Inferior parietal cortex (tissue), 1 donor: ENCODE data around the gene GLIPR1L1.
A peak's percentile ranks its signal among the peaks of the same experiment; 100 is the strongest.
"Not testable (repeated sequence)": the region's sequence is repeated elsewhere in the genome, so short reads cannot be mapped to it uniquely, and the experiment has no call there.

ENCODE experiments used
- DNase-seq: peaks from one replicate; pipeline ENCODE4 v3.0.0-alpha.2; 2016; ENCODE audit errors: extremely low spot score

GLIPR1L1 gene, protein sequence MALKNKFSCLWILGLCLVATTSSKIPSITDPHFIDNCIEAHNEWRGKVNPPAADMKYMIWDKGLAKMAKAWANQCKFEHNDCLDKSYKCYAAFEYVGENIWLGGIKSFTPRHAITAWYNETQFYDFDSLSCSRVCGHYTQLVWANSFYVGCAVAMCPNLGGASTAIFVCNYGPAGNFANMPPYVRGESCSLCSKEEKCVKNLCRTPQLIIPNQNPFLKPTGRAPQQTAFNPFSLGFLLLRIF

DNA sequence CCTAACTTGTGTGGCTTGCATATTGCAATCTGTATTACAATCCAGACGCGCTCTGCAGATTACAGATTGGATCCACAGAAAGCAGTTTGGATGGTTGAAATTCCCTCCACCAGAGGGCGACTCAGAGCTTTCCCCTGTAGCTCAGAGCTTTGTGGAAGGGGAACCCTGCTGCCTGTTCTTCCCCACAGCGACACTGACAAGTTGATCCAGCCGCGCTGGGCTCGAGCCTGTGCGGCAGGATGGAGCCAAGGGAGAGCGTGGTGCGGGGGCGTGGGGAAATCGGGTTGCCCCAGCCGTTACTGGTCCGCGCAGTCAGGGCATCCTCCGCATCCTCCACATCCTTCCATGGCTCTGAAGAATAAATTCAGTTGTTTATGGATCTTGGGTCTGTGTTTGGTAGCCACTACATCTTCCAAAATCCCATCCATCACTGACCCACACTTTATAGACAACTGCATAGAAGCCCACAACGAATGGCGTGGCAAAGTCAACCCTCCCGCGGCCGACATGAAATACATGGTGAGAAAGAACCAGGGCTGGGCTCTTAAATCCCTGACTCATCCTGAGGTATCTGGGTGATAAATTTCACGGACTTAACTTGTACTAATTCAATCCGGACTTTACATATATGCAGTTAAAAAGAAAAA lies at the start of gene GLIPR1L1:
Gene GLIPR1L1 (plus strand): TSS at position 287 of the 647 bp plus-strand sequence. CDS start 59 bp downstream, at position 346.
- peak; percentile 95 for DNase-seq

DNA sequence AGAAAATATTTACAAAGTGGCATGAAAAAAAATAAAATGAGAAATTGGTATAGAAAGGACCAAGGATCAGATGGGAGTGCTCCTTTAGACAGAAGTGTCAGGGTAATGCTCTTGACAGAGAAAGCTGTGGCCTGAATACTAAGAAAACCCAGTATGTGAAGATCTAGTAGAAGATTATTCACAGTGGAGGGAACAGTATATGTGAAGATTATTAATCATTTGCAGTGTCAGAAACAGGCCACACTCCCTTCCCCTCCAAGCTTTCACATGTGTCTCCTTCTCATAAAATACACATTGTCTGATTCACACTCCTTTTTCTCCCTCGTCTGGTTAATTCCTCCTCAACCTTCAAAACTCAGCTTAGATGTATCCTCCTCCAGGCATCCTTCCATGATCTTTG lies 45.6 kb upstream of the GLIPR1L1 start:
- no peak for DNase-seq

DNA sequence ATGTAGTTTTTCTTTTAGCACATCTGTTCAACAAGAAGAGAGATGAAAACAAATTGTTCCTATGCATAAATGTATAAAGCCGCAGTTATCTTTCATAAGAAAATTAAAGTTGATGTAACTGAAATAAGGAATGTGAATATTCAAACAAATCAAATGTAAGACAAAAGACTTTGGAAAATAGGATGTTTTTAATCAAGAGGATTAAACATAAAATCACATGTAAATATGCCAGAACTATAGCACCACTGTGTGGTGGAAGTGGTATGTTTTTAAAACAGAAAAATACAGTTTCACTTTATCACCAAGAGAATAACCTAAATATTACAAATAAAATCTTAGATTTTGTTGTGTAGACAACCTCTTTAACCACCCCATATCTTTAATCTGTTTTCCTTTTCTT lies 44.7 kb upstream of the GLIPR1L1 start:
- DNase-seq: peak; percentile 58

DNA sequence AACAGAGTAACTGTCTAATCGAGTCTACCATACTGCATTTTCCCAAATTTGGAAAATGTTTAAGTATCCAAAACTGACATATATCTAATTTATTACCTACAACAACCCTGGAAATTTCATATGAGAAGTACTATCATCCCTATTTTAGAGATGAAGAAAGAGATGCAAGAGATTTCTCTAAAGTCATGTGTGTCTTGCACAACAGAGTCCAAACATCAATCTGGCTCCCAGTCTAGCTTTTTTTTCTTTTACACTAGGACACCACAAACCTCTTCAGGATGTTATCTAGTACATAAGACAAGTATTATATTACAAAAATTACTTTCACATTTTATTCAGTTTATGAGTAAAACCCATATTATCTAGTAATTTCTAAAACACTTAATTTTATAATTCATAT lies 43.5 kb upstream of the GLIPR1L1 start:
- DNase-seq: no peak

DNA sequence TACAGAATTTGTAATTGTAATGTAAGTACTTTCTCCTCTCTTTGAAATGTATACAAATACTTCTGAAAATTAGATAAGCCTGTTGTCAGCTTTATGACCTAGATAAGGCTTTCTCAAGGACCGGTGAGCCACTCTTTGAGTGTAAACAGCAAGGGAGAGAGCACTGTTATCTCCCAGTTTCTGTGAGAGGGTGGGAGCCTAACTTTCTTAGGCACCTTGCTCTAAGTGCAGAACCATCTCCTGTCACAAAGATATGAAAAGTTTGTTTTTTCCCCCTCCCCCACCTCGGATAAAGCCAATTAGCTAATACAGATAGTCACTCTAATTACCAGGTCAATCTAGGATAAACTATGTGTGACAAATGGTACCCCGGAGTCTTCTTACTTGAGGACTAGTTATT lies 40.1 kb upstream of the GLIPR1L1 start:
- no peak for DNase-seq

DNA sequence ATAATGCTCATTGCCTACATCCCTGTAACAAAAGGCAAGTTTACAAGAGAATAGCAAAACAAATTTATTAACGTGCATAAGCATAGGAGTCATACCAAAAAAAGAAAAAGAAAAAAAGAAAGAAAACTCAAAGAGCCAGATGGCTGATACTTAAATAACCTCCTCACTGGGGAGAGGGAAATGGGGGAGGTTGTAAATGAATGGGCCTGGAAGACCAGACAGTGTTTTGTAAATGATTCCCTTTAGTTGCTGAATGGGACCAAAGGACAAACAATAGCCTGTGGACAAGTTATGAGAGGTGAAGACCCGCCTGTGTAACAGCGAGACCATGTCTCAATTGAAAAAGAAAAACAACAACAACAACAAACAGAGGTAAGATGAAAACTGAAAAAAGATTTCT lies 39.7 kb upstream of the GLIPR1L1 start:
- no peak for DNase-seq

DNA sequence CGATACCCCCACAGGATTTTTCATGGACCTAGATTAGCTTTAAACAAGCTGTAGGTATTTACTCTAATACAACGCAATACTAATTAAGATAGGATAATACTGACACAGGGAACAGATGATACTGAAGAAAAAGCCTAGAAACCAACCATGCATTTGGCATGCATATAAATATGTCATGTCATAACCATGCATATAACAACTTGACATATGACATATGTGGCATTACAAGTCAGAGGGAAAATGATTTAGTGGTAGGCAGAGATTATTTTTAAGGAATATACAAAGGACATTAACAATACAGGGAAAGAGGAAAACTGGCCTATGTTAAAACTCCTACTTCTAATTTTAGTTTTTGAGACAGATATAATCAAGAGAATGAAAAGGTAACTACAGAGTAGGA lies 32.2 kb upstream of the GLIPR1L1 start:
- no peak for DNase-seq

DNA sequence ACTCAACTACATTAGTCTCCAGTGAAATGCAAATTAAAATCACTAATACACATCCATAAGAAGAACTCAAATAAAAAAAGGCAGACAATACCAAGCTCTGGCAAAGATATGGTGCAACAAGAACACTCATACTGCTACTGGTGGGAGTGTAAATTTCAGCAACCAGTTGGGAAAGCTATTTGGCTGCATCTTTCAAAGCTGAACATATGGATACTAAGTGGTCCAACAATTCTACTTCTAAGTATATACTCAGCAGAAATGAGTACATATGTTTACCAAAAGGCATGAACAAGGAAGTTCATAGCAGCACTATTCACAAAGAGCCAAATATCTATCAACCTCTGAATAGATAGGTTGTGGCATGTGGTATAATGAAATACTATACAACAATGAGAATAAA lies 31.7 kb upstream of the GLIPR1L1 start:
- no peak for DNase-seq

DNA sequence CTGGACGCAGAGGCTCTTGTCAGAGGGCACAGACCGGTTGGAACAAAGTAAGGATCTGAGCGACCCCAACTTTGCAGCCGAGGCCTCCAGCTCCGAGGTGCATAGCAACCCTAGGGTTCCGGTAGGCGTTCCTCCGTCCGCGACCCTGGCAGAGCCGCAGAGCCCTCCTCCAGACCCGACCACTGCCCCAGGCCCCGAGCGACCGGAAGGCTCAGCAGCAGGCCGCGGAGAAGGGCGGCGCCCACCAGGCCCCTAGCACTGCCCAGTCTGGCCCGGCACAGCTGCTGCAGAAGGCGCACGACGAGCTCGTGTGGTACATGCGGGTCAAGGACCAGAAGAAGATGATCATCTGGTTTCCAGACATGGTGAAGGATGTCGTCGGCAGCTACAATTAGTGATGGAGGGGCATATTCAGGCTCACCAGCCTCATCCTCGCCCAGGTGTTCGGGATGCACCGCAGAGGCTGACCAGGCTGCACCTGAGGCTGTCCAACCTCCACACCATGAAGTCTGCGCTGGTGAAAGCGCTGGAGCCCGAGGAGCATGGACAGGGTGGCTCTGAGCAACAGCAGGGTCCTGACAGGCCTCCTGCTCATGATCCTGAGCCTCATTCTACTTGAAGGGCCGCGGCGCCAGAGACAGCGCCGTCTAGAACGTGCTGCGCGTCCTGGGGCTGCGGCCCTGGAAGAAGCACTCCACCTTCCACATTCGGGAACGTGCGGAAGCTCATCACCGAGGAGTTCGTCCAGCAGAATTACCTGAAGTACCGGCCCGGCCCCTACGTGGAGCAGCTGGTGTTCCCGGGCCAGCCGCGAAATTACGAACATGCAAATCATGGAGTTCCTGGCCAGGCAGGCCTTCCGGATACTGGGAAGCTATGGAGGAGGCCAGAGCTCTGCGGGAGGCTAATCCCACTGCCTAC lies 28.8 kb upstream of the GLIPR1L1 start:
- DNase-seq: no peak

DNA sequence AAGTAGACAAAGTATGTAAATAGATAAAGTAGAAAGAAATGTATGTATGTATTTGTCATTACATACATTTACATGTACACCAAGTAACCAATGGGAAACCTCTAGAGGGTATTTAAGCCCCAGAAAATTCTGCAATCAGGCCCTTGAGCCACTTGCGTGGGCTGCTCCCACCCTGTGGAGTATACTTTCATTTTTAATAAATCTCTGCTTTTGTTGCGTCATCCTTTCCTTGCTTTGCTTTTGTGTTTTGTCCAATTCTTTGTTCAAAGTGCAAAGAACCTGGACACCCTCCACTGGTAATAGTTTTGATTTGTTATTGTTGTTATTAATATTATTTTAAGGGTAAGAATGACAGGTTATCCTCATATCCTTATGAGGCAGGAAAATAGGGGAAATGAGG lies 26.2 kb upstream of the GLIPR1L1 start:
- no peak for DNase-seq

DNA sequence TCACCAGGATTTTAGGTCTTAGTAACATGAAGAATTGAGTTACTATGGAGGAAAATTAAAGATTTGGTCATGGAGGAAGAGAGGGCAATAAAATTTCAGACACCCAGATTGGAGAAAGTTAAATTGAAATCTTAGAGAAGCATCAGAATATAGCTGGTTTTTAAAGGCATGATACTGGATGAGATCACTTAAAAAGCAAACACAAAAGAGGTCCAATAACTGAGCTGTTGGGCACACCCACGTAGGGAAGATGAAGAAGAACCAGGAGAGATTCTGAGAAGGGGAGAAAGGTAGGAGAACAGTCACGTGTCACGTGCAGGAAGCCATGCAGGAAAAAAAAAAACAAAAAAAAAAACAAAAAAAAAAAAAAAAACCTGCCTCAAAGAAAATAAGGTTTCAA lies 23.1 kb upstream of the GLIPR1L1 start:
- DNase-seq: no peak

DNA sequence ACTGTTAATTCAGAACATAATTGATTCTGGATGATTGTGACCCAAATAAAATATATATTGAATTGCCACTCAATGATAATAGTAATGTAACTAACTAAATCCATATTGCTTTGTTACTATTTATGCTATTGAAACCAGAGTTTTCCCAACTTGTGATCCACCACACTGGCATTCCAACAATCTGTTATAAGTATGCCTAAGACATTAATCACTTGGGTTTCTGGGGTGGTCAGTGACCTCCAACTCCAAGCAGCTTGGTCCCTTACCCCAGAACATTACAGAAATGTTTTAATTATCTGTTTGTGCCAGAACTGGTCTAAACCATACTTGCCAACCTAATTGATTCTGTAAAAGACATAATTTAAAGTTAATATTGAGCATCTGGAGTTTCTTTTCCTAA lies 19.0 kb upstream of the GLIPR1L1 start:
- no peak for DNase-seq

DNA sequence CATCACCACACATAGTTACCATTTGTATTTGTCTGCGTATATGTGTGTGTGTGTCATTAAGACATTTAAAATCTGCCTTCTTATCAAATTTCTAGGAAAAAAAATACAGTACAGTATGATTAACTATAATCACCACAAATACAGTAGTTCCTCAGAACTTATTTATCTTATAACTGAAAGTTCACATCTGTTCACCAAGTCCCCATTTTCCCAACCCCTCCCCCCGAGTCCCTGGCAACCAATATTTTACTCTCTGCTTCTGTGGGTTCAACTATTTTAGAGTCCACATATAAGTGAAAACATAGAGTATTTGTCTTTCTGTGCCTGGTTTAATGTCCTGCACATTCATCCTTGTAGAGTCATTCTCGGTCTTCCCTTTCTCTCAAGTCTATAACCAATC lies 16.7 kb upstream of the GLIPR1L1 start:
- DNase-seq: no peak

DNA sequence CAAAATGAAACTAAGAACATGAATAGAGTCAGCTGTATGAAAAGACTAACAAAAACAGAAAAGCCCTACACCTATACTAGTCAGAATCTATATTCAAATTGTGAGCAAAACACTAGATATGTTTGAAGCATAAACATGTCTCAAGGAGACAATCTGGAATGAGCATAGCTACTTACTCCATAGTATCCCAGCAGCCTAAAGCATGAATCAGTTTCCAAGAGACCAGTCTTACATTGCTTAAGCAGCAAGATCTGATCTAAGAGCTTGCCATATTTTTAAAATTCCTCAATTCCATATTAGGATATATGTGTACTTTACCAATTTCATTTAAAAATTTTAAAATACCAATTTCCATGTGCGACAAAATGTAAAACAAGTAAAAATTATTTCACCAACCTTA lies 12.0 kb upstream of the GLIPR1L1 start:
- no peak for DNase-seq

DNA sequence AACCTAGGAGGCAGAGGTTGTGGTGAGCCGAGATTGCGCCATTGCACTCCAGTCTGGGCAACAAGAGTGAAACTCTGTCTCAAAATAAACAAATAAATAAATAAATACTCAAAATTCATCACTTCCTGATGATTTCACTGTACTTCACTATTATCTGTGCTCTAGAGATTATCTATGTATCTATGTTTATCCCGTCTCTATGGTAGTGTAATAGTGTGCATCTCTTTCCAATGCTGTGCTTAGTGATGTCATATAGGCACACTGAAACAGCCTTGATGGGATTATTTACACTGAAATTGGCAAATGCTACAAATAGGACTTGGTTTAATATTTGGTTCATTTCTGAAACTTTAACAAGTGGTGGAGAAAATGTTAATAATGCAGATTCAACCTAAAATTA lies 10.8 kb upstream of the GLIPR1L1 start:
- no peak for DNase-seq

DNA sequence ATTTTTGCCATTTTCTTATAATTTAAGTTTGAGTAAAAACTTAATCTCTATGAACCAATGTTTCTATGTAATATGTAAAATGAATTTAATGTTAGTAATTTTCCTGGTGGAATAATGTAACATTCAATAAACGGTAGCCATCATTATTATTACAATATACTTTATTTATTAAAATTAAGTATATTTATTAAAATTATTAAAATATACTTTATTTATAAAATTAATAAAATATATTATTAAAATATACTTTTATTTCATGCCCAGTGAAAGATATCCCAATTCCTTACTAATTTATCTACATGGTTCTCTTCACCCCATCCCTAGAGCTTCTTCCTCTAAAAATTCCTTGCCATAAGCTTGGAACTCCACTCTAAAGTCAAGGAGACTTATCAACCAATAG lies 6.8 kb upstream of the GLIPR1L1 start:
- DNase-seq: no peak

DNA sequence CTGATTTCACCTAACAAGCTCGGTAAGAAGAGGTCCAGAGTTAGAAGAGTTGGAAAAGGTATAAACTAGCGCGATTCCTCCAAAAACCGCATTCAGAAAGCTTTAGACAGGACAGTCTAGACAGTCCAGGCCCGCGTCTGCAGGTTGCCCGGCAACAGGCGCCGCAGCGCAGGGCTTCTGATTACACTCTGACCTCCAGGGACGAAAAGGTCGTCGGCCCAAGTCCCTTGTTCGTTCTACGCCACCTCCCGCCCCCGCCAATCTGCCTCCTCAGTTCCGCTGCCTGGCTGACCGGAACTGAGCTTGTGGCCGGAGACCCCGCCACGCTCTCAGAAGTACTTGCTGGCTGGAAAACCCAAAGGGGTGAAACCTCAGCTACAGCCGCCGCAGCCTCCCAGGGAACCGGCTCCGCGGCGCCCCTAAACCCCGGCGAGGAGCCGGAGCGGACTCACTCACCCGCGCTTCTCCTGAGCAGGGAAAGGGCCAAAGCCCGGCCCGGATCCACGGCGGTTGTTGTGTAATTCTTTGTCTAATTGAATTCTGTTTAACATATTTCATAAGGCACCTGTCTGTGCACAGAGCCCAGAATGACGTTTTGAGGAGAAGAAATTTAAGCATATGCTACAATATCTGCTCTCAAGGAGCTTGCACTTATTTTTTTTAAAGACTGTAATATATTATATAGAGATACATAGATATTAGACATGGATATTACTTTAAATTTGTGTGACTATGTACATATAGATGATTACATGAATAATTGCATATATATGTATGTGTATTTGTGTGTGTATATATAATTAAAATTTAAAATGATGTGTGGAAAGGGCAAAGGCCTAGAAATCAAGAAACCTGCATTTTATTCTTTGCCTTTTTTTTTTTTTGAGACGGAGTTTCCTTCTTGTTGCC lies 4.3 kb upstream of the GLIPR1L1 start, which contains the start of gene CAPS2:
Gene CAPS2 (minus strand): TSS at position 407 of the 909 bp plus-strand sequence. CDS start 3,826 bp downstream, outside the sequence.
- DNase-seq: peak; percentile 74

DNA sequence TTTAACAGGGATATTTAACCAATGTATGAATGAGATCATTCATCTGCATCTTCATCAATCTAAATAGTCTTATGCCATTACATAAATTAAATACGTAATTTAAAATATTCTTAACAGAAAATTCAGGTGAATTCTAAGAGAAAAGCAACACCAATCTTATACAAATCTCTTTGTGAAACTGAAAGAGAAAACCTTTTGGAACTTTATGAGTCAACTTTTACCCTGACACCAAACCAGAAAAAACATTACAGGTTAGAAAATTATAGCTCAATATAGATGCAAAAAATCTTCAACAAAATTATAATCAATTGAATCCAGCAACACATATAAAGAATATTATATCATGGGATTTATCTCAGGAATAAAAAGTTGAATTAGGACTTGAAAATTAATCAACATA lies 3.4 kb downstream of the GLIPR1L1 start:
- no peak for DNase-seq

DNA sequence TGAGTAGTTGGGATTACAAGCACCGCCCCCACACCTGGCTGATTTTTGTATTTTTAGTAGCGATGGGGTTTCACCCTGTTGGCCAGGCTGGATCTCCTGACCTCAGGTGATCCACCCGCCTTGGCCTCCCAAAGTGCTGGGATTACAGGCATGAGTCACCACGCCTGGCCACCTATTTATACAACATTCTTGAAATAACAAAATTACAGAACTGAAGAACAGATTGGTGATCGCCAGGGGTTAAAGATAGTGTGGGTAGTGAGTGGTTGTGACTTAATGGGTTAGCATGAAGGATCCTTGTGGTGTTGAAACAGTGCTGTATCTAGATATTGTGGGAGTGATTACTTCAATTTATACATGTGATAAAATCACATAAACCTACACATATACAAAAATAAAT lies 7.4 kb downstream of the GLIPR1L1 start:
- no peak for DNase-seq

DNA sequence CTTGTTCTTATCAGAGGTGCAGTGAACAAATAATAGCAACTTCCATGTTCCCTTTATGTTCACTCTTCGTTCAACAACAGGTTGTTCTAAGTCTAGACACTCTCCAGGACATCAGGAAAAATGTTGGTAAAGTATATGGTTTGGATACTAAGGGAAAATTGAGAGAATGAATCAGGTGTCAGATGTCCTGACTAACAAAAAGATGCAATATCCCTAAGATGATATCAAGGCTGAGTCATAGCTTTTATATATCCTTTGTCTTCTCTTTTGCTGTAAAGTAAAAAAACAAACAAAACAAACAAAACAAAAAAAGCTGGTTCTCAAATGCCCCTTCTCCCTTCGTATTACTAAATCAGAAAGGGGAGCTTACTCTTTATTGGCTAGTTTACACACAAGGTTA lies 11.1 kb downstream of the GLIPR1L1 start:
- DNase-seq: no peak

DNA sequence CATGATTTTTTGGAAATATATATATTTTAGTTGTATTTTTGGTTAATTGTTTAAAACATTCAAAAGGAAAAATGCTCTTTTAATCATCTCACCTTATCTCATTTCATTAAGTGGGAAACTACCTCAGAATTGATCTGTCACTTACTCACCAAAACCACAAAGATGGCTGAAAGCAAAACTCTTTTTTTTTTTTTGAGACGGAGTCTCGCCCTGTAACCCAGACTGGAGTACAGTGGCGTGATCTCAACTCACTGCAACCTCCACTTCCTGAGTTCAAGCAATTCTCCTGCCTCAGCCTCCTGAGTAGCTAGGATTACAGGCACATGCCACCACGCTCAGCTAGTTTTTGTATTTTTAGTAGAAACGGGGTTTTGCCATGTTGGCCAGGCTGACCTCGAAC lies 11.7 kb downstream of the GLIPR1L1 start:
- DNase-seq: not testable (repeated sequence)

DNA sequence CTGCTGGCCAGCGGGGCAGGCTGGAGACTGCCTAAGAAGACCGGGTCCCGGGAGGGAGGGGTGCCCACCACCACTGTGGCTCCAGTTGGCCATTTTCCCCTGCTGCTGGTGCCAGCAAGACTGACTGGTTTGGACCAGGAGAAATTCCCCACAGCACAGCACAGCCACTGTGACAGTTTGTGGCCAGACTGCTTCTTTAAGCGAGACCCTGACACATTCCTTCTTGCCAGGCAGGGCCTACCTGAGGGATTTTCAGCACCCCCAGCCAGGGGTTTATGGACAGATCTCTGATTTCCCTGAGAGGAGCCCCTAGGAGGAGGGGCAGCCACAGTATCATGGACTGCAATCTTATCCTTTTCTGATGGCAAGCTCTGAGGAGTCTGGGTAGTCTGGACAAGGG lies 15.5 kb downstream of the GLIPR1L1 start:
- no peak for DNase-seq
